HepG2 (cell line): ENCODE results near the gene SF3B6. TPM values are rescaled to one million over a fixed set of nuclear protein-coding genes. Genes with fewer than 3 reads are reported as not detected.

Source experiments
- ARNT ChIP-seq: fragments of 450-650 bp; IDR thresholded peaks from 2 replicates; pipeline ENCODE4 v1.6.1; 2017
- DZIP1 ChIP-seq: sonication (generic); formaldehyde crosslinking; IDR thresholded peaks from 2 replicates; pipeline ENCODE4 v1.5.0; 2020; ENCODE audit warnings: mild to moderate bottlenecking, missing genetic modification reagents
- MYNN ChIP-seq: sonication (generic); formaldehyde crosslinking; IDR thresholded peaks from 2 replicates; pipeline ENCODE4 v1.4.0; 2020; ENCODE audit warnings: mild to moderate bottlenecking, low read depth, missing genetic modification reagents
- PCBP1 ChIP-seq: fragments of 200-400 bp; formaldehyde crosslinking; IDR thresholded peaks from 2 replicates; pipeline ENCODE4 v1.6.1; 2017; ENCODE audit warnings: mild to moderate bottlenecking, low read depth, low read length, borderline replicate concordance
- TEF ChIP-seq: sonication (generic); formaldehyde crosslinking; IDR thresholded peaks from 2 replicates; pipeline ENCODE4 v1.5.0; 2020; ENCODE audit warnings: missing genetic modification reagents
- ZBTB44 ChIP-seq: sonication (generic); formaldehyde crosslinking; IDR thresholded peaks from 2 replicates; pipeline ENCODE4 v1.4.0; 2020; ENCODE audit warnings: missing genetic modification reagents
- ZNF136 ChIP-seq: sonication (generic); formaldehyde crosslinking; IDR thresholded peaks from 2 replicates; pipeline ENCODE4 v1.8.1; 2022; ENCODE audit warnings: low read depth, mild to moderate bottlenecking, moderate library complexity, missing genetic modification reagents
- ZNF441 ChIP-seq: sonication (generic); formaldehyde crosslinking; IDR thresholded peaks from 2 replicates; pipeline ENCODE4 v1.7.0; 2021; ENCODE audit warnings: missing genetic modification reagents, borderline replicate concordance
- ZNF549 ChIP-seq: sonication (generic); formaldehyde crosslinking; IDR thresholded peaks from 2 replicates; pipeline ENCODE4 v1.5.0; 2020; ENCODE audit warnings: missing genetic modification reagents
- ZNF776 ChIP-seq: sonication (generic); formaldehyde crosslinking; IDR thresholded peaks from 2 replicates; pipeline ENCODE4 v1.4.0; 2020; ENCODE audit warnings: mild to moderate bottlenecking, missing genetic modification reagents
- polyA plus RNA-seq, 8 experiments: library from polyadenylated mRNA; depleted of rRNA in 3 of 8; stranded (reverse) in 7 of 8; unstranded in 1 of 8; fragments of >200 nt; fragmentation: Illumina TruSeq in 4 of 8; extraction: Trizol in 4 of 8; gene quantifications; 2 replicates each; pipeline versions ENCODE4 v1.2.1 to v1.2.3, GENCODE V29; 2011 to 2016; ENCODE audit warnings: low read depth in 4 of 8, missing spikeins in 1 of 8, mixed read lengths in 1 of 8; ENCODE audit not compliant: insufficient read depth in 1 of 8
- total RNA-seq, 5 experiments: library from RNA; depleted of rRNA; stranded (reverse); fragments of >200 nt; fragmentation: Illumina TruSeq; extraction: Trizol; gene quantifications; 2 replicates each; pipeline ENCODE4 v1.2.3, GENCODE V29; 2016; ENCODE audit warnings: low read depth in 1 of 5

The SF3B6 gene
- total and polyA plus RNA-seq, 2 of the 13 experiments (the other 11 are each of a cell fraction or from before 2014, with no cell fraction given): 177 to 182 TPM

- TF ChIP-seq DZIP1 (CRISPR knock-in tag) (no peak), ZNF776 (no peak), ZNF441 (CRISPR knock-in tag) (no peak), MYNN (CRISPR knock-in tag) (no peak), PCBP1 (0 out of 2 replicates have a peak, but pooled peaks have one; percentile 45), ZNF136 (CRISPR knock-in tag) (no peak), TEF (no peak), ZBTB44 (no peak), ARNT (no peak), ZNF549 (CRISPR knock-in tag) (no peak)
These were observed 52.1 kb downstream of the SF3B6 start (continued) for GRCh38 chr2:24024018-24024417.
